SKM-1 (cell line): ENCODE measurements around the gene BCR.

ENCODE experiments used
- DNase-seq: peaks from one replicate; lab custom pipeline; 2025; ENCODE audit not compliant: unreplicated experiment; lab: John Stamatoyannopoulos, UW

Gene BCR

DNA sequence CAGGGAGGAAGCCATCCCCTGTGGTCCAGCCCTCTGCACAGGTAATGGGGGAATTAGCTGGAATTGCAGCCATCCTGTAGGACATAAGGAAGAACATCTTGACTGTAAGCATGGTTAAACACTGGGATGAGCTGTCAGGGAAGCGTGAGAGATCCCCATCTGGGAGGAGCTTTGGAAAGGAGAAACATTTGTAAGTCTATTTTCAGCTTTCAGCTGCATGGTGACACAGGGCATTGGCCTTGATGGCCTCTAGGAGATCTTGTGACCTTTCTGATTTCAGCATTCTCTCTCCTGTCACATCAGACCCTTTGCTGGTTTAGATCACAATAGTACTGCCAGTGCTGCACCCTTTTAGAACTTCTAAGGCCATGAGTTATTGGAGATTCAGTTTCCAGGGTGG, 47.1 kb downstream of the BCR start:
- no peak for DNase-seq

DNA sequence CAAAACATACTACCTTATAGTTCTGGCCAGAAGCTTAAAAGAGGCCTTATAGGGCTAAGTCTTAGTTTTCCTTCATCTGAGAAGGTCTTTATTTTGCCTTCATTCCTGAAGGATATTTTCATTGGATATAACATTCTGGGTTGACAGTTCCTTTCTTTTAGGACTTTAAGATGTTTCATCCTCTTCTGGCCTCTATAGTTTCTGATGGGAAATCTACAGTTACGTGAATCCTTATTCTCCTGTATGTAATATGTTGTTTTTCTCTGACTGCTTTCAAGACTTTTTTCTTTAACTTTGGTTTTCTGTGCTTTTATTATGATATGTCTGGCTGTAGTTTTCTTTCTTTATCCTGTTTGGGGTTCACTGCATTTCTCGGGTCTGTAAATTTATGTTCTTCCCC, 48.2 kb downstream of the BCR start:
- no peak for DNase-seq

DNA sequence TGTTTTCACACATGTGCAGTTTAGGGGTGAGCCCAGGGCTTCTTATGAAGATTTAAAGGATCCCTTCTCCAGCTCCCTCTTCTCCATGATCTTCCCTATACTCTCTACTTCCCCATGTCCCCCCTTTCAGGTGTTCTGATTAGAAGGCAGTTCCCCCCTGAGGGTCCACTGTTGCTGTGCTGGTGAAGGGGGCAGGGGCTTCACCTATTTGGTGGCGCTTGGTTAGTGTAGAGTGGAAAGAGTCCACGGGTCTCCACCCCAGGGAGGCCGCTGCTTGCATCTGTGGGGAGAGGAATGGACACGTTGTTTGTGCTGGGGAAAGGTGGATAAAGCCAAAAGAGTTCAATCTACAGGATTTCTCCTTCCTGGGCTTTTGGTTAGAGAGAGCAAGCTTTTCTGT, 49.3 kb downstream of the BCR start:
- DNase-seq: no peak

DNA sequence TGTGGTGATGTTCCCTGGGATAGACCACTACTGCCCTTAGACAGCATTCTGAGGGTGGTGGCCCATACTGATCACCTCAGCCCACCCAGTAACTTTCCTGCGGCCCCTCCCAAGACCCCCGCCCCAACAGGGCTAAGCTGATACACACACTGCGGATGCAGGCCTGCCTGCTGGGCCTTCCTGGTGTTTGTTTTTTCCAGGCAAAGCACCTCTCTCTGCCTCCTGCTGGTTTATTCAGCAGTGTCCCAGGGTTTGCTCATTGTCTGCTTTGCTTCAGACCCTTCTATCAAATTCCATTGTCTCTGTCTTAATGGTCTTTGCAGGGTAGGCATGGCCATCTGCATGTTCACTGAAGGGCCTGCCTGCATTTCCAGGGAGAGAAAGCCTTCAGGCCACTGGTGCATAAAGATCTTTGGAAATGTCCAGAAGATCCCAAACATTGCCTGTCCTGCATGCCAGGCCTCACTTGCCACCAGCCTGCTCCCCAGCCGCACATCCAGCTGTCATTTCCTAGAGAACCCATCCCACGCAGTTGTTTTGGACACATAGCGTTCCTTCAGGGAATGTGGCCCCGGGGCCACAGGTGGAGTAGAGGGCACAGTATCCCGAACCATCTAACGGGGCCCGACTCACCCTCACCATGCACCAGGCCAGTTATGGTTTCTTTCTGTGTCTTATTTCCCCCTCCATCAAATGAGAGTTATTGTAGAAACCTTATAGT, 50.2 kb downstream of the BCR start:
- DNase-seq: no peak

DNA sequence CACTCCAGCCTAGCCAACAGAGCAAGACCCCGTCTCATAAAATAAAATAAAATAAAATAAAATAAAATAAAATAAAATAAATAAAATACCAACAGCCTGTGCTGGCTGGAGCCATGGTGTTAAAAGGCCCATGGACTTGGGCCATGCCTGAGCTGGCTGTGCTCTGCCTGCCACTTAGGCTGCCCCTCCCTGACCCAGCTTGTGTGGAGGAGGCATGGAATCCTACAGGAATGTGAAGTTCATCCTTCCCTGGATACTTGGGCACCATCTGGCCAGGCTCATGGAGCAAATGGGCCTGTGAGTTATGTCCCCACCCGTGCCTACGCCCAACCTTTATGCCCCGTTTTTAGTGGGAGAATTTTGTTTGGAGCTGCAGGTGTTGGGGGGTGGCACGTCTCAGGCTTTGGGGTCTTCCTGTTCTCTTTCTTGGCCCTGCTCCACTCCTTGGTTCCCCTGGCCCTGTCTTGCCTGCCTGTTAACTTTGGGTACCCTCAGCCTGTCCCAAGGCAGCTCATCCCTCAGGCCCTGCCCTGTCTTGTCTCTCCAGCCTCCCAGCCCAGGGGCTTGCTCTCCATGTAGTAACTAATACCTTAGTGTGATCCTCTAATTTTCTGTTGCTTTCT, 51.3 kb downstream of the BCR start:
- no peak for DNase-seq

DNA sequence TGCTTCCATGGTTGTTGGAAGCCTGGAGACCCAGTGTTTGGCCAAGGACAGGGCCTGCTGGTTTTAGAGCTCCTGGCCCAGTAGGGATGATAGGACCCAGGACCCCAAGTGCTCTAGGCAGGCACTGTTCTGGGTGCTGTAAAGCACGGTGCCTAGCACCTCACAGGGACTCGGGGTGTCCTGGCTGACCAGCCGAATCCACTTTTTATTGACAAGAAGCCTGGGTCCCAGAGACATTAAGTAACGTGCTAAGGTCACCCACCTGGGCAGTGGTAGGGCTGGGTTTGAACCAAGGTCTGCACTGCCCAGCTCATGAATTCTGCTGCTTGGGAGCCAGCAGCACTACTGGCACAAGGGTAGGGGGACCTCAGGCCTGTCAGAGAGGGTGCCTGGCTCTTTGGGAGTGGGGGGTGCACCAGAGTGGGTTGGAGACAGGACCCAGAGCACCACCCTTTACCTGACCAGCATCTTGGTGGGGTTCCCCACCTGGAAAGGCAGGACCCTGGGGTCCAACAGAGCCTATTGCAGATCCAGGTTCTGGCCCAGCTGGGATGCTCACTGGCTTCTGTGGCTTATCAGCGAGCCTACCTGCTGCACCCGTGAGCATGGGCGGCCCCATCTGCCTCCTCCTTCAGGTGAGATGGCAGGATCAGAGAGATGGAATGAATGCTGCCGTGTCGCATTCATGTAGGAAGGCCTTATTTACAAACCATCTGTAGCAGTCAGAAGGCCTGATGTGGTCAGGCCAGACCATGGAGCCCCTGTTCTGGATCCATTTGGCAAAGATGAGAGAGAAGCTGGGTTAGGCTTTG, 52.0 kb downstream of the BCR start:
- DNase-seq: no peak

DNA sequence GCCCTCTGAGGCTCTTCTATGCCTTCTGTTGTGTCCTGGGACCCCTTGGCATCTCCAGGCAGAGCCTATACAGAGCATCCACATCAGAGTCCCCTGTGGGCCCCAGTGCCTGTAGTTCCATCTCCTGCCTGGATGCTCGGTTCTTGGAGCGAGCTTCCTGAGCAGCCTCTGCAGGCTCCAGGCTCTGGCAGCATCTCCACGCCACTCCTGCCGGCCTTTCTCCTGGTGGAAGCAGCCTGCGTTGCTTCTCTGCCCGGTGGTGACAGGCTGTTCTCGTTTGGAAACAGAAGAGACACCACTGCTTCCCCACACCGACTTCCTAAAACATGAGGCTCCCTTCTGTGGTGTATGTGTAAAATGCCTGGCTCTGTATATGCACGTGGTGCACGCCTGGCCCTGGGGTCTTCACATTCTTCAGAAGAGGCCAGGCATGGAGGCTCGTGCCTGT, 52.8 kb downstream of the BCR start:
- DNase-seq: no peak

DNA sequence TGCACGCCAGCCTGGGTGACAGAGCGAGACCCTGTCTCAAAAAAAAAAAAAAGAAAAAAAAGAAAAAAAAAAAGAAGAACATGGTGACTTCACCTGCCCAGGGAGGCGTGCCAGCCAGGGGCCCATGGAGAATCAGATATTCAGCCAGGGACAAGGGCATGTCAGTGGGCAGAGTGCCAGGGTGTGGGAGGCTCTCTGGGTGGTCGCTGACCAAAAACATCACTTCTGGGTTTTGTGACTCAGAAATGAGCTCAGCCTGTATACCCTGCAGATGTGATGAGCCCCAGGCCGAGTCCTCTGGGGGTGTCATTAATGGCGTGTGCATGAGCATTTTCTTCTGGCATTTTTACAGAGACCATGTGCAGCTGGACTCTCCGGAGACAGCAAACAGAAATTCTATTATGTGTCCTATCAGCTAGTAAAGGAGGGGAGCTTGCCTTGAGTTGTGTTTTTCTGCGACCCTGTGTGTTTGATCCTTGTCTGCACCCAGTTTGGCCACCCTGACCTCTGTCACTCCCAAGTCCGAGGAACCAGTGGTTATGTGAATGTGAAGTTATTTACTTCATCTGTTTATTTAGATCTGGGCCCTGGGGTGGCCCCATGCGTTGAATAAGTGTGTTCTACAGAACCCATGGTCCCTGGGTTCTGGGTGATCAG, 53.6 kb downstream of the BCR start:
- DNase-seq: no peak

DNA sequence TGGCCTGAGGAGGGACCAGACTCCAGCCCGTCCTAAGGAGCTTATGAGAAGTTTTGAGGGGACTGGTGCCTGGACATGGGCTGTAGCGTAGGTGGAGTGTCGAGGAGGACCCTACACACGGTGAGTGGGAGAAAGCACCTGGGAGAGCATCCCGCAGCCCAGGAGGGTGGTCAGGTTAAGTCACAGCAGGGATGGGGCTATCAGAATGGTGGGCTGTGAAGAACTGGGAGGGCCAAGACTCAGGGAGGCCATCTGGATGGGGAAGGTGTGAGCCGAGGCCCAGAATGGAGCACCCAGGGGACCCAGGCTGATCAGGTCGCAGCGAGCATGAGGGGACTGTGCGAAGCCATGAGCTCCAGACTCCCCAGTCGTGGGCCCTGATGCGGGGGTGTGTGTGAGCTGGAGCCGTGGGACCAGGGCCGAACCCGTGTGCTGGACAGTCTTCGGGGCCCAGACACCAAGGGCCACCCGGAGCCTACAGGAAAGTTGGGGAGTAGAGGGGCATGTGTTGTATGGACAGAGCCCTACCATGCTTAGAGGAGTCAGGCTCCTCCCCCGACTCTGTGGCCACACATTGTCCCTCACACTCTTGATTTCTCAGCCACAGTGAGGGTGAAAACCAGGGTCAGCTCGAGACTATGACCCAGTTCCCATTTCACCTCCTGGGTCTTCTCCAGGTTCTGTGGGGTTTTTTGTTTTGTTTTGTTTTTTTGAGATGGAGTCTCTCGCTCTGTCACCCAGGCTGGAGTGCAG, 54.3 kb downstream of the BCR start:
- no peak for DNase-seq

DNA sequence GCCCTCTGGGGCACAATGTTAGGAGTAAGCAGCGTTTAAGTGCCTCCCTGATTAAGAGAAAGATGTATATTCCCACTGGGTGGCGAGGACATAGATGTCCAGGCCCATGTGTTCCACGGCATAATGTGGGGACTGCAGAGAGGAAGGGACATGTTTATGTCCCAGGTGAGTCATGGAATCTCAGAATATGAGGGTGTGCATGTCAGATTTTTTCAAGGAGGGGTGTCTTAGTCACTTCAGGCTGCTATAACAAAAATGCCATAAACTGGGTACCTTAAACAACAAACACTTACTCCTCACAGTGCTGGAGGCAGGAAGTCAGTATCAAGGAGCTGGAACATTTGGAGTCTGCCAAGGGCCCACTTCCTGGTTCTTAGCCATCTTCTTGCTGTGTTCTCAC, 55.1 kb downstream of the BCR start:
- no peak for DNase-seq

DNA sequence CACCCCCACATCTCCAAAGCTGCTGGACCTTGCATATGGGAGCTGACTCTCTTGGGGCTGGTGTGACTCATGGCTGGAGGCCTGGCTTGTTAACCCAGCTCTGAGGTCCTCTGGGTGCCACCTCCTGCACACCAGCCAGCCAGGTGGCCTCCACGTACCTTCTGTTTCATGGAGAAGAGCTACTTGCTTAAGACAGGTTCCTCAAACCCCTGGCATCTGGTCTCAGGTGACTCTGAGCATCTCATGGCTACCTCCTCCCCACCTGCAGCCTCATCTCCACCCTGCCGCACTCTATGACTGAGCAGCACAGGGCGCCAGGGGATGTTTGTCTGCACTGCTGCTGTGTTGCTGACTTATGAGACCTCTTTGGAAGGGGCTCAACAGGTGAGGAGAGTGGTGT, 55.7 kb downstream of the BCR start:
- no peak for DNase-seq

DNA sequence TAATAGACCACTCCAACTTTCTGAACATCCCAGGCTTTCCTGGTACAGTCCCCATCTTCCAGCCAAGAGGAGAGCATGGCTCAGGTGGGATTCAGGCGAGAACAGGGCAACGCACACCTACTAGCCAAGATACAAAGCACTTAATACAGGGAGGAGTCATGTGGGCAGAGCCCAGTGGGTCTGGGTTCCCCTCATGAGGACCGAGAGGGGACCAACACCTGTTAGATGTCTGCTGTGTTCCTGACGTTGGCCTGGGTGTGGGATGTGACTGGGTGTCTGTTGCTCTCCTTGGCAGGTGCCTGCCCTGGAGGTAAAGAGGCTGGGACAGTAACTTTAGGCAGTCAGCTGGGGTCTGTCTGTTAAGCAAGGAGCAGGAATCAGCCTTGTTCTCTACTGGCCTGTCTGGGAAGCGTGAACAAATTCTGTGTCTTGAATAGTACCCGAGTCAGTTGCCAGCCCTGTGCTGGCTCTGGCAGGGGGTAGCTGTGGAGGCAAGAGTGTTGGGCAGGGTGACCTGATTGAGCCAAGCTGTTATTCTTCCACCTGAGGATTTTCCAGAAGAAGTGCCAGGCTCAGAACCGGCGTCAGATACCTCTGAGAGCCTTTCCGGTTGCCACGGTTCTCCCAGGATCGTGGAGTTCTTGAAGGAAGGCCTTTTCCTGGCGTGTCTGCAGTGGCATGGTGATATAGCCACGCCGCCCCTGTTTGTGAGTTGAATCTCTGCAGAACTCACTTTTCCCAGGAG, 56.3 kb downstream of the BCR start:
- DNase-seq: no peak

DNA sequence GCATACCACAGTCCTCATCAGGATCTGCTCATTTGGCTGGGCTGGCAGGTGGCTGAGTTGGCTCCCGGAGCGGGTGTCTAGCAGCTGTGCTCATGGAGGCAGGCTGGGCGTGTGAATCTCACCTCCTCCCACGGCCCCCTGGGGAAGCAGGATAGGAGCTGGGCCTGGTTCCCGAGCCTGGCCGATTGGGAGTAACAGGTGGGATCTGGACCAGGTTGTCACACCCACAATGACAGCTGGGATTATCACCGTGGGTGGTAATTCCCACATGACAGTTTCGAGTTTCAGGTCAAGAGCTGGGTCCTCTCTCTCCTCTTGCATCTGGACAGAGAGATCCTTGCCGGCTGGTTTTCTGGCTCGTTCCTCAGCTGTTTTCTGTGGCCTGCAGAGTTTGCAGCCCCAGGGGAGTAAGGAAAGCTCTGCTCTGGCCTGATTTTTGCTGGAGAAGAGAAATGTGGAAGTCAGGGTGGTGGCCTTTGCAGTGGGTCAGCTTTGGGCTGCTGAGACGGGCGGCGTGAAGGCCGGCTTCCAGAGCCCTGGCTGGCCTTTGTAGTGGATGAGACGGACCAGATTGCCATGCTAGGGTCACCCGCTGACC, 57.0 kb downstream of the BCR start:
- no peak for DNase-seq

DNA sequence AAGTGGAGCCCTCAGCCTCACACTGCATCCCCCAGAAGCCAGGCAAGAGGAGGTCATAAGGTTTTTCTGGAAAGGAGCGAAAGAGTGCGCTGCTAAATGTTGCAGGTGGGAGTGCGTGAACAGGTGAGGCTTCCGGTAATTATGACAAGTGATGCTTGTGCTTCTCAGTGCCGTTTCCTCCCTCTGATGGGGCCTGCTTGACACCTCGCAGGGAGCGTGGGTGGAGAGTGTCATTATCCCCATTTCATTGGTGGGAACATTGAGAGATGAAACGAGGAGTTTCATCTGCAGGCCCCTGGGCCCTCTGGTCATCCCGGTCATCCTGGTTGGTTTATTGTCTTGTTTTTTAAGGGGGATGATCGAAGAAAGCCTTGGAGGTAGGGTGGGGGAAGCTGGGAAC, 57.5 kb downstream of the BCR start:
- DNase-seq: no peak

DNA sequence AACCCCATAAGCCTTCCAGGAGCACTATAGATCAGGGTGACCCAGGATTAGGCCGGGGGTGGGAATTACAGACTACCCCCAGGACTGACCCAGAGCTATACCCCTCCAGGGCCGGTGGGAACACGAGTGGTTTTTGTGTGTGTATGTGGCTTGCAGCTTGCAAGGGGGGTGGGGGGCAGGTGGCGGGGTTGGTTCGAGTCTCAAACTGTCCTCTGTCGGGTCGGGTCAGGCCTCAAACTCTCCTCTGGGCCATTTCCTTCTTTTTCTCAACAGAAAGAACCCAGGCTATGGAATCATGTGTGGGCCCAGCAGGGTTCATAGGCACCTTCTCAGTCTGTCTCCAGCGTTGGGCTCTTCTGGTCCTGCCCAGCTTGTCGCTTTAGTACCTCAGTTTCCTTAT, 58.4 kb downstream of the BCR start:
- DNase-seq: no peak

DNA sequence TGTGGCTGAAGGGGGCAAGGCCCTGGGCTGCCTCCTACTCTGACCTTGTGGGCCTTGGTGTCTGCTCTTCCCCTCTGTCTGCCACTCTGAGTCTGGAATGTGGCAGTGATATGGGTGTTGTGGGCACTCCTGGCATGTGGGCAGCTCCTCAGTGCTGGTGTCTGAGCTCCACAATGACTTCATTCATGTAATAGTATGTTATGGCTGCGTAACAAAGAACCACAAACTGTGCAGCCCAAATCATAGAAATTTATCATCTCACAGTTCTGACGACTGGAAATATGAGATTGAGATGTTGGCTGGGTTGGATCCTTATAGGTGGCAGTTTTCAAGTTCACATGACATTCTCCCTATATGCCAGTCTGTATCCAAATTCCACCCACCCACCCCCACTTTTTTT, 59.1 kb downstream of the BCR start:
- no peak for DNase-seq

DNA sequence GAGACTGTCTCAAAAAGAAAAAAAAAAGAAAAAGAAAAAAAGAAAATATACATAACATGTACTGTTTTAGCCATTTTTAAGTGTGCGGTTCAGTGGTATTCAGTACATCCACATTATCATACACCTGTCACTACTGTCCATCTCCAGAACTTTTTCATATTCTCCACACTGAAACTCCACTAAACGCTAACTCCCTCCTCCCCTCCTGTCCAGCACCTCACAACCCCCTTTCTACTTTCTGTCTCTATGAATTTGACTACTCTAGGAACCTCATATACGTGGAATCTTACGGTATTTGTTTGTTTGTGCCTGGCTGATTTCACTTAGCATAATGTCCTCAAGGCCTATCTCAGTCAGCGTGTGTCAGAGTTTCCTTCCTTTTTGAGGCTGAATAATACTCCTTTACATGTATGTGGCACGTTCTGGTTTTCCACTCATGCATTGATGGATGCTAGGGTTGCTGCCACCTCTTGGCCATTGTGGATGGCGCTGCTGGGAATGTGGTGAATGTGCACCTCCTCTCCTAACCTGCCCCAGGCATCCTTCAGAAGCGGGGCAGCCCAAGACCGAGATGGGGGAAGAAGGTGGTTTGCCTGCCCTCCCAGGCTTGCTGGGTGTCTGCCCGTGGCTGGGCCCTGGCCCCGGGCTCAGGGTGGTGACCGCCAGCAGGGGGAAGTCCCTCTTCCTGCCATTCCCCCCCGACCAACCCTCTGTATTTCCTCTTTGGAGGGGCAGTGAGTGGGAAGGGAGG, 60.5 kb downstream of the BCR start:
- no peak for DNase-seq

DNA sequence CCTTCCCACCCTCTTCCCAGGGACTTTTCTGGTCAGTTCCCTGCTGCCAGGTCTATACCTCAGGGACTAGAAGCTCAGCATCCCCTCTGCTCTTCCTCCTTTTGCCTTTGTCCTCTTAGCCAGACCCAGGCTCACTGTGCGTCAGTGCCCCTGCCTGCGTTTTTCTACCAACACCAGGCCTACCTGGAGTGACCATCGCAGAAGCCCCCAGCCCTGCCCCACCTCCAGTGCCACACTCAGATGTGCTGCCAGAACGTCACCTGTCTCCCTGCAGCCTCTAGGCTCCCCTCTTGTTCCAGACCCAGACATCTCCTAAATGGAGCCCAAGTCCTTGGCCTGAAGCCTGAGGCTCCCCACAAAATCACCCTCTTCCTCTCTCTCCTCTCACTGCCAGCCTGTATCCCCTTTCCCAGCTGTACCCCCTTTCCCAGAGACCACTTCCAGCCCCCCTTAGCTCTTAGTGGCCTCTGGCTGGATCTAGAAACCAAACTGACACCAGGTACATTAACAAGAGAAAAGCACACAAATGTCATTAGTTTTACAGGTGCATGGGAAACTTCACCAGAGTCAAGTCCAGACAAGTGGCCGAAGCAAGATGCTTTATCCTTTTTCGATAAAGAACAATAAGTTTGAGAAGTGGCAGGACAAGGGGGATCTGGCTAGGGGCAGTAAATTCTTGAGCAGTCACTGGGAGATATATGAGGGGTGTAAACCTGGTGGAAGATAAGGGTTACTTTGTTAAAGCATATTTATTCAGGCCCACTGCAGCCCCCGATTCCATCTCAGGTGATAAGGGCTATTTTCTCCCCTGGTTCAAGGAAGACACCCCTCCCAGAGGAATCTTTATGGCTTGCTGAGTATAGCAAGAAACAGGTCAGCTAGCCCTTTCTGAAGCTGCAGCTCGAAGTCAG, 61.5 kb downstream of the BCR start:
- DNase-seq: no peak
